Measurements from ENCODE around the gene WTAP. TPM values are rescaled to one million over a fixed set of nuclear protein-coding genes. Genes with fewer than 3 reads are reported as not detected.
A peak's percentile ranks its signal among the peaks of the same experiment; 100 is the strongest.
"Not testable (repeated sequence)": the region's sequence is repeated elsewhere in the genome, so short reads cannot be mapped to it uniquely, and the experiment has no call there.

WTAP gene
- total and polyA plus RNA-seq, 4 donors: 67.7 to 94.7 (median 87.7) TPM

GRCh38 chr6:159691963-159692287 lies 35.4 kb upstream of the WTAP start:
- Histone ChIP-seq H3K9me3 (ENCODE audit: control insufficient read depth, low read length) (no peaks in the 10 kb centered on the region), H3K4me1 (ENCODE audit: control insufficient read depth in 1 of 2, insufficient read depth in 2 of 2, low read length in 2 of 2) (no peaks in the 10 kb centered on the region), H3K36me3 (ENCODE audit: control insufficient read depth in 1 of 2, insufficient read depth in 2 of 2, low read length in 1 of 2) (no peaks in the 10 kb centered on the region), H3K27ac (ENCODE audit: low read depth in 1 of 2, low read length in 2 of 2) (peak overlapping the region in 1 of 2 donors; percentile 12), H3K4me3 (ENCODE audit: low read length in 2 of 2) (peak overlapping the region; percentile 29 to 96), H3K27me3 (ENCODE audit: control insufficient read depth in 1 of 2, insufficient read depth in 2 of 2, low read length in 1 of 2) (no peaks in the 10 kb centered on the region)
- ATAC-seq (ENCODE audit: low FRiP score): no peak
- 31 to 35% methylated on average over 7 of the region's 7 CpGs for WGBS, 2 donors
- no peak for DNase-seq
- intact Hi-C loops (cut with DNase I): loop anchor here (1.0 to 10.0 kb wide), 6 partner anchors 35 to 253 kb away; partner anchors contain the start of genes WTAP (in 2 of the 2) and MRPL18 (in 1 of the 2)

DNA sequence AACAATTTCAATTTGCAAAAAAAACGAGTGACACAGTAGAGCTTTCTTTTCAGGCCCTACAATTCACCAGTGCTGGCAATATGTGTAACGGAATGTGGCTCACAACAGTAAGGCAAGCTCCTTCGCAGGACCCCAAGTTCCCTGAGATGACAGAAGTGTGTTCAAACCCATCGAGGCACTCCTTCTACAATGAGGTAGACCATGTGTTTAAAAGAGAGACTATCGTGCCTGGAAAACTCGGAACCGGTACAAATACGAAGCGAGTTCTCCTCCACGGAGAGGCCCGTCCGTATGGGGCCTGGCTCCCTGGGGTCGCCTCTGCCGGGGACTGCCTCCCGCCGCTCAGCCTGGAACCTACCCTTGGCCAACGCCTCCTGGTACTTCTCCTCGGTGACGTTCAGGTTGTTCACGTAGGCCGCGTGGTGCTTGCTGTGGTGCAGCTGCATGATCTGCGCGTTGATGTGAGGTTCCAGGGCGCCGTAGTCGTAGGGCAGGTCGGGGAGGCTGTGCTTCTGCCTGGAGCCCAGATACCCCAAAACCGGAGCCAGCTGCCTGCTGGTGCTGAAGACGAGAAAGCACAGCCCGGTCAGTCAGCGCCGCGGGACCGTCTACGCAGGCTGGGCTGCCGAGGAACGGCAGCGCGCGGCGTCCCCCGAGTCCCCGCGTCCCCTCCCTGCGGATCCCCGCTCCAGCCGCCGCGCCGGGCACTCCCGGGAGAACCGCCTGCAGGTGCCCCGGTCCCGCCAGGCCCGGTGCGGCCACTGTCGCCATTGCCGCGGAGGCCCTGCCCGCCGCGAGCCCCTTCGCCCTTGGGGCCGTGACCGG lies 34.8 kb upstream of the WTAP start:
- WGBS, 2 donors: 0 to 1% methylated on average over 66 of the region's 66 CpGs
- Histone ChIP-seq H3K9me3 (ENCODE audit: control insufficient read depth, low read length) (no peaks in the 10 kb centered on the region), H3K27ac (ENCODE audit: low read depth in 1 of 2, low read length in 2 of 2) (peak overlapping the region; percentile 12 to 83), H3K27me3 (ENCODE audit: control insufficient read depth in 1 of 2, insufficient read depth in 2 of 2, low read length in 1 of 2) (no peaks in the 10 kb centered on the region), H3K4me1 (ENCODE audit: control insufficient read depth in 1 of 2, insufficient read depth in 2 of 2, low read length in 2 of 2) (no peaks in the 10 kb centered on the region), H3K4me3 (ENCODE audit: low read length in 2 of 2) (peak overlapping the region; percentile 52 to 96), H3K36me3 (ENCODE audit: control insufficient read depth in 1 of 2, insufficient read depth in 2 of 2, low read length in 1 of 2) (no peaks in the 10 kb centered on the region)
- intact Hi-C loops (cut with DNase I): loop anchor here (1.0 to 10.0 kb wide), 6 partner anchors 34 to 252 kb away; partner anchors contain the start of genes WTAP (in 2 of the 2) and TCP1 (in 1 of the 2)
- ATAC-seq (ENCODE audit: low FRiP score) (peak; percentile 59), DNase-seq (peak; percentile 77 to 85)

DNA sequence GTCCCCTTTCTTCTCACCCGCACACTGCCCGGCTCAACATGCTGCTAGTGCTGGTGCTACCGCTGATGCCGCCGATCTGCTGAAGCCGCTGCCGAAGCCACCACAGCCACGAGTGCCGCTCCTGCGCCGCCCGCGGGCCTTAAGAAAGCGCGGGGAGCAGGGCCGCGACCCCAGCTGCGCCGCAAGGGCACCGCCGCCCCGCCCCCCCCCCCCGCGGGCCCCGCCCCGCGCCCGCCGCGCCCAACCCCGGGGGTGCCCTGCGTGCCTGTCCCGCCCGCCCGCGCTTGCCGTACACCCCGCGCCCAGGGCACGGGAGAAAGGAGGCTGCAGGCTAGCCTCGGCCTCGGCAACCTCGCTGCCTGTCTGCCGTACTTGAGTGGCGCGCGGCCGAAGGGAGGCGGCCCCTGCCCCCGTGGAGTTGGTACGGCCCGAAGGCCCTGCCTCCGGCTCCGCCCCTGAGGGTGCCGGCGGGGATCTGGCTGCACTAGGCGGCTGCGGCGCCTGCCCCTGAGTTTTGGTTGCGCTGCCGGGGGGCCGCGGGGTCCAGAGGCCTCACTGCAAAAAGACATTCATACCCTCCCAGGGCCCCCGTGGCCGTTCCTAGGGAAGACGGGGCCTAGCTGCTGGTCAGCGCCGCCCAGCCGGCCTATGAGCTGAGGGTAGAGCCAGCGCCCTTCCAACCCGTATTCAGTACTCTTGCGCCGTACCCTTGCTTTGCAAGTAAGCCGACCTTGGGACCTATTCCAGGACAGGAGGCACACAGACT lies 34.0 kb upstream of the WTAP start, which contains the start of gene SOD2:
TSS of gene SOD2 (minus strand) at position 114 of the 766 bp plus-strand sequence. CDS start at position 40, 74 bp downstream.
- ATAC-seq (ENCODE audit: low FRiP score): peak; percentile 92
- no peaks in the 10 kb centered on the region for H3K36me3 ChIP-seq (ENCODE audit: control insufficient read depth in 1 of 2, insufficient read depth in 2 of 2, low read length in 1 of 2)
- no peaks in the 10 kb centered on the region for H3K27me3 ChIP-seq (ENCODE audit: control insufficient read depth in 1 of 2, insufficient read depth in 2 of 2, low read length in 1 of 2)
- H3K4me1 ChIP-seq (ENCODE audit: control insufficient read depth in 1 of 2, insufficient read depth in 2 of 2, low read length in 2 of 2): no peaks in the 10 kb centered on the region
- intact Hi-C loops (cut with DNase I): loop anchor here (1.0 to 10.0 kb wide), 6 partner anchors 33 to 251 kb away; partner anchors contain the start of genes WTAP (in 2 of the 2) and TCP1 (in 1 of the 2)
- peak; percentile 92 to 95 for DNase-seq
- peak within 1 kb of the TSS; percentile 83 to 89 for H3K27ac ChIP-seq (ENCODE audit: low read depth in 1 of 2, low read length in 2 of 2)
- WGBS, 2 donors: 0% methylated on average over 33 to 74 of the region's 74 CpGs
- no peaks in the 10 kb centered on the region for H3K9me3 ChIP-seq (ENCODE audit: control insufficient read depth, low read length)
- H3K4me3 ChIP-seq (ENCODE audit: low read length in 2 of 2): peak within 1 kb of the TSS; percentile 52 to 96

- Histone ChIP-seq H3K36me3 (ENCODE audit: control insufficient read depth in 1 of 2, insufficient read depth in 2 of 2, low read length in 1 of 2) (no peaks in the 10 kb centered on the region), H3K4me1 (ENCODE audit: control insufficient read depth in 1 of 2, insufficient read depth in 2 of 2, low read length in 2 of 2) (no peaks in the 10 kb centered on the region), H3K9me3 (ENCODE audit: control insufficient read depth, low read length) (no peaks in the 10 kb centered on the region), H3K27ac (ENCODE audit: low read depth in 1 of 2, low read length in 2 of 2) (peak overlapping the region in 1 of 2 donors; percentile 89), H3K4me3 (ENCODE audit: low read length in 2 of 2) (peak overlapping the region; percentile 52 to 96), H3K27me3 (ENCODE audit: control insufficient read depth in 1 of 2, insufficient read depth in 2 of 2, low read length in 1 of 2) (no peaks in the 10 kb centered on the region)
- WGBS, 2 donors: 55% methylated on average over 14 of the region's 14 CpGs
- DNase-seq (peak in 1 of 2 donors; percentile 55), ATAC-seq (ENCODE audit: low FRiP score) (no peak)
- intact Hi-C loops (cut with DNase I): loop anchor here (1.0 to 10.0 kb wide), 6 partner anchors 33 to 251 kb away; partner anchors contain the start of genes WTAP (in 2 of the 2) and TCP1 (in 1 of the 2)
Measured at GRCh38 chr6:159693894-159694545, 33.3 kb upstream of the WTAP start.

- Histone ChIP-seq H3K27me3 (ENCODE audit: control insufficient read depth in 1 of 2, insufficient read depth in 2 of 2, low read length in 1 of 2) (no peaks in the 10 kb centered on the region), H3K4me3 (ENCODE audit: low read length in 2 of 2) (no peak overlapping the region), H3K9me3 (ENCODE audit: control insufficient read depth, low read length) (no peaks in the 10 kb centered on the region), H3K36me3 (ENCODE audit: control insufficient read depth in 1 of 2, insufficient read depth in 2 of 2, low read length in 1 of 2) (no peaks in the 10 kb centered on the region), H3K27ac (ENCODE audit: low read depth in 1 of 2, low read length in 2 of 2) (no peak overlapping the region), H3K4me1 (ENCODE audit: control insufficient read depth in 1 of 2, insufficient read depth in 2 of 2, low read length in 2 of 2) (no peaks in the 10 kb centered on the region)
- DNase-seq (no peak), ATAC-seq (ENCODE audit: low FRiP score) (no peak)
- intact Hi-C loops (cut with DNase I): loop anchor here (10.0 kb wide), 2 partner anchors 169 to 249 kb away; no protein-coding TSS in a partner anchor
- WGBS, 2 donors: 97 to 98% methylated on average over 2 of the region's 2 CpGs
Measured at GRCh38 chr6:159695984-159696383, 31.3 kb upstream of the WTAP start.

DNA sequence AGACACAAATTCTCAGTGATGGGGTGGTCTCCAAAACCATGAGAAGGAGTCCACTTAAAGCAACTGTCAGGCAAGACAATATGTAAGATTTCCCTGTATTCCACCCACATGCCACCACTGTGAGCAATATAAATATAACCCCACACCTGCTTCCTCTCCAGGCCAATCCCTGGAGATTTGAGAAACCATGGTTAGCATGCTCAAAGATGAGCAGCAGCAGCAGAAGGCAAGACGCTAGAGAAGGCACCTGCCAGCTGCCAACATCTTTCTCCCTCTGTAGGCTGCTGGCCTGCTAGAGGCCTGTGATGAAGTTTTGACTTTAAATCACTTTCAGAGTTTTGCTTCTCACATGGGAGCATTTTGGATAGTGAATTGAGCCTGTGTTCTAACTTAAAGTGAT lies 26.3 kb upstream of the WTAP start:
- Histone ChIP-seq H3K27me3 (ENCODE audit: control insufficient read depth in 1 of 2, insufficient read depth in 2 of 2, low read length in 1 of 2) (no peaks in the 10 kb centered on the region), H3K27ac (ENCODE audit: low read depth in 1 of 2, low read length in 2 of 2) (peak overlapping the region in 1 of 2 donors; percentile 61), H3K4me3 (ENCODE audit: low read length in 2 of 2) (no peak overlapping the region), H3K36me3 (ENCODE audit: control insufficient read depth in 1 of 2, insufficient read depth in 2 of 2, low read length in 1 of 2) (no peaks in the 10 kb centered on the region), H3K4me1 (ENCODE audit: control insufficient read depth in 1 of 2, insufficient read depth in 2 of 2, low read length in 2 of 2) (no peaks in the 10 kb centered on the region), H3K9me3 (ENCODE audit: control insufficient read depth, low read length) (no peaks in the 10 kb centered on the region)
- 21 to 31% methylated on average over 1 of the region's 1 CpG for WGBS, 2 donors
- ATAC-seq (ENCODE audit: low FRiP score) (peak; percentile 36), DNase-seq (no peak)
- intact Hi-C loops (cut with DNase I): no loop called here

GRCh38 chr6:159701413-159701999 lies 25.8 kb upstream of the WTAP start:
- no peaks in the 10 kb centered on the region for H3K36me3 ChIP-seq (ENCODE audit: control insufficient read depth in 1 of 2, insufficient read depth in 2 of 2, low read length in 1 of 2)
- H3K9me3 ChIP-seq (ENCODE audit: control insufficient read depth, low read length): no peaks in the 10 kb centered on the region
- H3K4me1 ChIP-seq (ENCODE audit: control insufficient read depth in 1 of 2, insufficient read depth in 2 of 2, low read length in 2 of 2): no peaks in the 10 kb centered on the region
- H3K4me3 ChIP-seq (ENCODE audit: low read length in 2 of 2): no peak overlapping the region
- 52 to 54% methylated on average over 7 of the region's 7 CpGs for WGBS, 2 donors
- intact Hi-C loops (cut with DNase I): no loop called here
- peak in 1 of 2 donors; percentile 66 for DNase-seq
- H3K27me3 ChIP-seq (ENCODE audit: control insufficient read depth in 1 of 2, insufficient read depth in 2 of 2, low read length in 1 of 2): no peaks in the 10 kb centered on the region
- ATAC-seq (ENCODE audit: low FRiP score): peak; percentile 94
- peak overlapping the region; percentile 57 to 72 for H3K27ac ChIP-seq (ENCODE audit: low read depth in 1 of 2, low read length in 2 of 2)

GRCh38 chr6:159710603-159711002 lies 16.7 kb upstream of the WTAP start:
- H3K27me3 ChIP-seq (ENCODE audit: control insufficient read depth in 1 of 2, insufficient read depth in 2 of 2, low read length in 1 of 2); H3K4me1 ChIP-seq (ENCODE audit: control insufficient read depth in 1 of 2, insufficient read depth in 2 of 2, low read length in 2 of 2); intact Hi-C loops (cut with DNase I); DNase-seq; H3K27ac ChIP-seq (ENCODE audit: low read depth in 1 of 2, low read length in 2 of 2); H3K9me3 ChIP-seq (ENCODE audit: control insufficient read depth, low read length); ATAC-seq (ENCODE audit: low FRiP score); H3K4me3 ChIP-seq (ENCODE audit: low read length in 2 of 2); H3K36me3 ChIP-seq (ENCODE audit: control insufficient read depth in 1 of 2, insufficient read depth in 2 of 2, low read length in 1 of 2): not testable (repeated sequence)
- WGBS, 2 donors: 79 to 81% methylated on average over 4 of the region's 4 CpGs
